ENCODE data around the gene ANKS3.

Gene ANKS3

GRCh38 chr16:4684058-4684715, 49.9 kb downstream of the ANKS3 start:
- DNase-seq (ENCODE audit: low spot score) = no peak

GRCh38 chr16:4683255-4684057, 50.6 kb downstream of the ANKS3 start:
- no peak for DNase-seq (ENCODE audit: low spot score)

GRCh38 chr16:4682616-4683254, 51.3 kb downstream of the ANKS3 start:
- no peak for DNase-seq (ENCODE audit: low spot score)

GRCh38 chr16:4682084-4682591, 51.9 kb downstream of the ANKS3 start:
- DNase-seq (ENCODE audit: low spot score) = no peak

- DNase-seq (ENCODE audit: low spot score) = no peak
Measured at GRCh38 chr16:4681471-4682083, 52.5 kb downstream of the ANKS3 start.

- DNase-seq (ENCODE audit: low spot score) = no peak
Measured at GRCh38 chr16:4680673-4681470, 53.2 kb downstream of the ANKS3 start.

GRCh38 chr16:4679850-4680636, 54.0 kb downstream of the ANKS3 start:
- DNase-seq (ENCODE audit: low spot score) = no peak

- no peak for DNase-seq (ENCODE audit: low spot score)
Measured at GRCh38 chr16:4679156-4679849, 54.8 kb downstream of the ANKS3 start.

GRCh38 chr16:4678596-4678995, 55.5 kb downstream of the ANKS3 start:
- DNase-seq (ENCODE audit: low spot score) = no peak

GRCh38 chr16:4677994-4678393, 56.1 kb downstream of the ANKS3 start:
- no peak for DNase-seq (ENCODE audit: low spot score)

GRCh38 chr16:4677390-4677789, 56.7 kb downstream of the ANKS3 start:
- no peak for DNase-seq (ENCODE audit: low spot score)

GRCh38 chr16:4676831-4677230, 57.2 kb downstream of the ANKS3 start:
- no peak for DNase-seq (ENCODE audit: low spot score)

- DNase-seq (ENCODE audit: low spot score) = no peak
Measured at GRCh38 chr16:4675864-4676786, 57.9 kb downstream of the ANKS3 start.

GRCh38 chr16:4674926-4675530, 59.0 kb downstream of the ANKS3 start:
- no peak for DNase-seq (ENCODE audit: low spot score)

- no peak for DNase-seq (ENCODE audit: low spot score)
Measured at GRCh38 chr16:4673387-4674046, 60.6 kb downstream of the ANKS3 start.

- no peak for DNase-seq (ENCODE audit: low spot score)
Measured at GRCh38 chr16:4668313-4668960, 65.6 kb downstream of the ANKS3 start.

- no peak for DNase-seq (ENCODE audit: low spot score)
Measured at GRCh38 chr16:4667203-4667963, 66.7 kb downstream of the ANKS3 start.

Measured in NAMALWA (cell line).